Calu3 (cell line): Measurements from ENCODE around the gene SETD7. TPM values are rescaled to one million over a fixed set of nuclear protein-coding genes. Genes with fewer than 3 reads are reported as not detected.
"Not testable (repeated sequence)": the region's sequence is repeated elsewhere in the genome, so short reads cannot be mapped to it uniquely, and the experiment has no call there.

Experiments used
- BruUV-seq: library from RNA; stranded (reverse); fragments of 400-500 nt; replicated peaks from 2 replicates; lab custom pipeline; 2021; lab: Mats Ljungman, UMichigan
- CTCF ChIA-PET: fragments of 300-600 bp; sonication (Branson Sonifier 250); formaldehyde crosslinking; loops from one replicate; lab custom pipeline; 2022; ENCODE audit warnings: antibody characterized with exemption; lab: Charles Lee
- DNase-seq: peaks from one replicate; pipeline ENCODE4 v3.0.0; 2022
- H3K27ac Mint-ChIP-seq: one replicate; pipeline ENCODE4 v1.8.0; 2022; ENCODE audit warnings: mixed read lengths; ENCODE audit not compliant: unreplicated experiment
- H3K27me3 Mint-ChIP-seq: one replicate; pipeline ENCODE4 v1.8.0; 2022; ENCODE audit warnings: mixed read lengths; ENCODE audit not compliant: unreplicated experiment
- H3K36me3 Mint-ChIP-seq: one replicate; pipeline ENCODE4 v1.8.0; 2022; ENCODE audit warnings: mild to moderate bottlenecking, moderate library complexity, mixed read lengths; ENCODE audit not compliant: insufficient read depth, unreplicated experiment
- H3K4me1 Mint-ChIP-seq: one replicate; pipeline ENCODE4 v1.8.0; 2022; ENCODE audit warnings: mild to moderate bottlenecking, low read depth, mixed read lengths; ENCODE audit not compliant: unreplicated experiment
- H3K4me3 Mint-ChIP-seq: one replicate; pipeline ENCODE4 v1.8.0; 2022; ENCODE audit warnings: mild to moderate bottlenecking, low read depth, moderate library complexity, mixed read lengths; ENCODE audit not compliant: unreplicated experiment
- H3K9me3 Mint-ChIP-seq: one replicate; pipeline ENCODE4 v1.8.0; 2022; ENCODE audit warnings: low read depth, mixed read lengths; ENCODE audit not compliant: unreplicated experiment
- intact Hi-C: fragments of 100-400 bp; cut with micrococcal nuclease; formaldehyde crosslinking; loops from one replicate; pipeline ENCODE4 v1.10.0; 2022; ENCODE audit not compliant: unreplicated experiment
- total RNA-seq: library from RNA; stranded (reverse); gene quantifications from 2 replicates; pipeline ENCODE4 v1.2.3, GENCODE V29; 2022
- TF ChIP-seq, protein P1 (sequence below): fragments of 200-600 bp; IDR thresholded peaks from one replicate; pipeline ENCODE4 v1.8.0; 2022; ENCODE audit warnings: antibody characterized with exemption; ENCODE audit not compliant: unreplicated experiment

Gene SETD7
- total RNA-seq, 1 experiment from 2014 or later = 16.4 TPM

DNA sequence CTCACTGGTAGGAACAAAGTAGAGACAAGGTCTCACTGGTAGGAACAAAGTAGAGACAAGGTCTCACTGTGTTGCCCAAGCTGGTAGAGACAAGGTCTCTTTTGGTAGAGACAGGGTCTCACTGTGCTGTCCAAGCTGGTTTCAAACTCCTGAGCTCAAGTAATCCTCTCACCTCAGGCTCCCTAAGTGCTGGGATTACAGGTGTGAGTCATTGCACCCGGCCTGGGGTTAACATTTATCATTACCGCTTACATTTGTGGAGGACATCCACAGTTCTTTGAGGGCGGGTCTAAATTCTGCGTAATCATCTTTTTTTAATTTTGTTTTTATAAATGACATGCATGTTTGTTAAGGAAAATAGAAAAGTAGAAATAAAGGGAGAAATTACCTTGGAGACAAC is 90.1 kb downstream of the SETD7 start:
- CTCF ChIA-PET = no interaction called here
- intact Hi-C loops = no loop called here
- Mint-ChIP-seq H3K4me3 (no peak overlapping the region), H3K27ac (no peak overlapping the region), H3K4me1 (no peaks in the 10 kb centered on the region), H3K27me3 (no peaks in the 10 kb centered on the region), H3K9me3 (no peaks in the 10 kb centered on the region), H3K36me3 (no peaks in the 10 kb centered on the region)
- TF ChIP-seq, protein P1, sequence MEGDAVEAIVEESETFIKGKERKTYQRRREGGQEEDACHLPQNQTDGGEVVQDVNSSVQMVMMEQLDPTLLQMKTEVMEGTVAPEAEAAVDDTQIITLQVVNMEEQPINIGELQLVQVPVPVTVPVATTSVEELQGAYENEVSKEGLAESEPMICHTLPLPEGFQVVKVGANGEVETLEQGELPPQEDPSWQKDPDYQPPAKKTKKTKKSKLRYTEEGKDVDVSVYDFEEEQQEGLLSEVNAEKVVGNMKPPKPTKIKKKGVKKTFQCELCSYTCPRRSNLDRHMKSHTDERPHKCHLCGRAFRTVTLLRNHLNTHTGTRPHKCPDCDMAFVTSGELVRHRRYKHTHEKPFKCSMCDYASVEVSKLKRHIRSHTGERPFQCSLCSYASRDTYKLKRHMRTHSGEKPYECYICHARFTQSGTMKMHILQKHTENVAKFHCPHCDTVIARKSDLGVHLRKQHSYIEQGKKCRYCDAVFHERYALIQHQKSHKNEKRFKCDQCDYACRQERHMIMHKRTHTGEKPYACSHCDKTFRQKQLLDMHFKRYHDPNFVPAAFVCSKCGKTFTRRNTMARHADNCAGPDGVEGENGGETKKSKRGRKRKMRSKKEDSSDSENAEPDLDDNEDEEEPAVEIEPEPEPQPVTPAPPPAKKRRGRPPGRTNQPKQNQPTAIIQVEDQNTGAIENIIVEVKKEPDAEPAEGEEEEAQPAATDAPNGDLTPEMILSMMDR = no peak
- no peak for DNase-seq
- no TSS peak for BruUV-seq

DNA sequence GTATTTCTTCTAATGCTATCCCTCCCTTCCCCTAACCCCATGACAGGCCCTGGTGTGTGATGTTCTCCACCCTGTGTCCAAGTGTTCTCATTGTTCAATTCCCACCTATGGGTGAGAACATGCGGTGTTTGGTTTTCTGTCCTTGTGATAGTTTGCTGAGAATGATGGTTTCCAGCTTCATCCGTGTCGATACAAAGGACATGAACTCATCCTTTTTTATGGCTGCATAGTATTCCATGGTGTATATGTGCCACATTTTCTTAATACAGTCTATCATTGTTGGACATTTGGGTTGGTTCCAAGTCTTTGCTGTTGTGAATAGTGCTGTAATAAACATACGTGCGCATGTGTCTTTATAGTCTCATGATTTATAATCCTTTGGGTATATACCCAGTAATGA is 91.5 kb downstream of the SETD7 start:
- CTCF ChIA-PET, intact Hi-C loops: not testable (repeated sequence)

DNA sequence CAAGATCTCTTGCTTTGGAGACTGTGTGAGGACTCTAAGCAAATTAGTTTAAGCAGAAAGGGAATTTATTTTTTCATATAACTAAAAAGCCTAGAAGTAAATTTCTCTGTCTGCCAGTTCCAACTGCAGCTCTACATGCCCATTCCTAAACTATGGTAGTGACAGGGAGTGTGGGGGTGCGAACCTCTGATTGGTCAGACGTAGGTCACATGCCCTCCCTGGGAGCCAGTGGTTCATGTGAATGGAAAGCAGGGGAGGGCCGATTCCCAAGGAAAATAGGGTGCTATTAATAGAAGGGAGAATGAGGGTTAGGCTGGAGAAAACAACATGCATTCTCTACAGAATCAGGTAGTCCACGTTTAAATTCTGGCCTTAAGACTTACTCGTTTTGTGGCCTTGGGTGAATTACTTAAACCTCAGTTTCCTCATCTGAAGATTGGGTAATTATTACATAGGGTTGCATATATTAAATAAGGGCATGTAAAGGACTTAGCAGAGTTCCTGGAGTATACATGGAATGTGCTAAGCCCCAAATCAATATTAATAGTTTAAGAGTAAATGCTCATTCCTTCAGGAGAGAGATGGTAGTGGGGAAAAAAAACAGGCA is 94.9 kb downstream of the SETD7 start:
- peak; percentile 12 for DNase-seq
- Mint-ChIP-seq H3K27me3 (no peaks in the 10 kb centered on the region), H3K36me3 (peaks cover 10% of the 10 kb centered on the region), H3K4me1 (peaks cover 41% of the 10 kb centered on the region), H3K9me3 (no peaks in the 10 kb centered on the region), H3K27ac (no peak overlapping the region), H3K4me3 (no peak overlapping the region)
- TF ChIP-seq, protein P1 = no peak
- CTCF ChIA-PET = no interaction called here
- BruUV-seq = no TSS peak
- intact Hi-C loops = no loop called here

More for the DNA sequence above, 91.5 kb downstream of the SETD7 start:
- H3K4me1 Mint-ChIP-seq, DNase-seq, BruUV-seq, H3K27me3 Mint-ChIP-seq, H3K4me3 Mint-ChIP-seq, H3K36me3 Mint-ChIP-seq, H3K27ac Mint-ChIP-seq, H3K9me3 Mint-ChIP-seq: not testable (repeated sequence)

DNA sequence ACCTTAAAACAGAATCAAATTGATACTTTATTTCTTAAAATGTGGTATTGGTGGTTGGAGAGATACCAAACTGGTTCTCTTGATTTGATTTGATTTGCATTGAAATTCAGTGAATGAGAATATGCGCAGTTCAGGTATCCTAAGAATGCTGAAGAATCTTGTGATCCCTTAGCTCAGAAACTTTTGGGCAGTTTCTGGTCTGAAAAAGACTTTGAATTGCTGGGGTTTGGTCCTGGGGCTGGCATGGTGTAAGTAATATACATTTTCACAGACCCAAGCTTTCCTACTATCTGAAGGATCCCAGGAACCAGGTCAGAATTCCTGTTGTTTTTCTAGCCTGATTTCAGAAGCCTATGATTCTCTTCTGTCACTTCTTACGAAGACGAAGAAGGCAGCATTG is 95.5 kb downstream of the SETD7 start:
- CTCF ChIA-PET = no interaction called here
- peaks cover 46% of the 10 kb centered on the region for H3K4me1 Mint-ChIP-seq
- H3K36me3 Mint-ChIP-seq = peaks cover 13% of the 10 kb centered on the region
- intact Hi-C loops = no loop called here
- no peaks in the 10 kb centered on the region for H3K27me3 Mint-ChIP-seq
- no peak for DNase-seq
- H3K9me3 Mint-ChIP-seq = no peaks in the 10 kb centered on the region
- H3K4me3 Mint-ChIP-seq = no peak overlapping the region
- BruUV-seq = no TSS peak
- no peak overlapping the region for H3K27ac Mint-ChIP-seq
- TF ChIP-seq, protein P1 = no peak

DNA sequence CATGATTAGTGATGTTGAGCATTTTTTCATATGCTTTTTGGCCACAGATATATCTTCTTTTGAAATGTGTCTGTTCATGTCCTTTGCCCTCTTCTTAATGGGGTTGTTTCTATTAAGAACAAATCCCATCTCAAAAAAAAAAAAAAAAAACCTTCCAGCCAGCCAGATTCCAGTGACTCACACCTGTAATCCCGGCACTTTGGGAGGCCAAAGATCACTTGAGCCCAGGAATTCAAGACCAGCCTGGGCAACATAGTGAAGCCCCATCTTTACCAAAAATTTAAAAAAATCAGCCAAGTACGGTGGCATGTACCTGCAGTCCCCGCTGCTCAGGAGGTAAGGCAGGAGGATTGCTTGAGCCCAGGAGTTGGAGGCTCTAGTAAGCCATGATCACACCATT is 97.0 kb downstream of the SETD7 start:
- H3K27ac Mint-ChIP-seq = no peak overlapping the region
- TF ChIP-seq, protein P1 = no peak
- H3K4me1 Mint-ChIP-seq = peaks cover 51% of the 10 kb centered on the region
- BruUV-seq = no TSS peak
- peaks cover 28% of the 10 kb centered on the region for H3K36me3 Mint-ChIP-seq
- no peak overlapping the region for H3K4me3 Mint-ChIP-seq
- H3K9me3 Mint-ChIP-seq = no peaks in the 10 kb centered on the region
- no peak for DNase-seq
- CTCF ChIA-PET = no interaction called here
- no peaks in the 10 kb centered on the region for H3K27me3 Mint-ChIP-seq
- intact Hi-C loops = loop anchor here (5.0 kb wide), 1 partner anchor 38 kb away; no protein-coding TSS in a partner anchor
